NCI-H146 (cell line): ENCODE measurements around the gene MACROH2A1.

ENCODE experiments used
- DNase-seq: peaks from one replicate; lab custom pipeline; 2025; lab: John Stamatoyannopoulos, UW

MACROH2A1 gene

DNA sequence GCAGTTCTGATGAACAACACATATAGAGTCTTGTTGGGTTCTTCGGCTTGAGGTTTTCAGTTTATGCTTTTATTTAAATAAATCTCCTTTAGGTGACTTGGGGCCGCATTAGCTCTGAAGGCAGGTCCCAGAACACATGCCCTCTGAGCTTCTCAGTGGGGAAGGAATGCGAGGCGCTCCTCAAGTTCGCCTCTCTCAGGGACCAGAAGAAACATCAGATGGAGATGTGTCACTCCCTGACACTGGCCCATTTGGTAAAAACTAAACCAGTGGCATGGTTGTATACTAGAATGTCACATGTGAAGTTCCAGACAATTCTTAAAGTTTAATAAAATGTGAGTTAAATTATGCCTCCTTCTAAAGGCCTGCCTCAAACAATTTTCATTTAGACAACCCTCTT is 1.9 kb downstream of the MACROH2A1 start:
- DNase-seq, result no peak

DNA sequence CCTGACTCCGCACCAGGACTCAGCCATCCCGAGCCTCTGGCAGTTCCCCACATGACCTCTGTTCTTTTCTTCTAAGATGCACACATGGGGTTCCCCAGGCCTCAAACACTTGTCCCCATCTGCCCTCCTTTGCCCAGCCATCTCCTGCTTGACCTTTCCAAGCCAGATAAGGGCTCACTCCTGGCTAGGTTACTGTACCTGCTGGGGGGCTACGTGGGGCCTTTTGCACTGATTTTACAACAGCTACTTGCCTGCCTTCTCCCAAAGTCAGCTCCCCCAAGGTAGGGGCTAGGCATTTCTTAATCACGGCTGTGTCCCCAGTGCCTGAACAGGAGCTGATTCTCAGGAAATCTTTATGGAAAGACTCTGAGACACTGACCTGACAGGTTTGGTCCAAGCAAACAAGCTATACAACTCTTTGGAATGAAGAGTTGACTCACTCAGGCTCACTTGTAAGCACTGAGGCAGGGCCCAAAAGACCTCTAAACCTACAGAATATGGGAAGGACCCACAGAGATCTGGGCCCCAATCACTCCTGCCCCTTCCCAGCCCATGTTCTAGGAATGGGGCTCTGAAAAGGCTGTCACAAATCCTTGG is 2.5 kb downstream of the MACROH2A1 start:
- DNase-seq, result no peak

GRCh38 chr5:135395866-135396265 is 3.2 kb downstream of the MACROH2A1 start:
- DNase-seq, result no peak

DNA sequence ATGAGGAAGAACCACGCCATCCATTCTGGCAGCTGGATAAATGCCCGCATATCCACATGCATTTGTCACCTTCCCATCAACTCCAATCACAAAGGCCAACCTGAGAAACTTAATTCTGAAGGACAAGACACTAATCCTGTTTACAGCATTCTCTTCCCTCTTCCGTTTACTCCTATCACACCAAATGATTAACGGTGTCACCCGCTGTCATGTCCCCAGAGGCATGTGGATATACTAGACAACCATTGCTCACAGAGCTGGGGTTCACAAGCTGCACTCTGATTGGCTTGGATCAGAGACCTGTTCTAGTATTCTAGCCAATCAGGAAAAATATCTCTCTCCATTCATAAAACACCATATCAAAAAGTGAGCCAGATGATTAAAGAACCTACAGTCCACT is 3.6 kb downstream of the MACROH2A1 start:
- DNase-seq, result no peak

DNA sequence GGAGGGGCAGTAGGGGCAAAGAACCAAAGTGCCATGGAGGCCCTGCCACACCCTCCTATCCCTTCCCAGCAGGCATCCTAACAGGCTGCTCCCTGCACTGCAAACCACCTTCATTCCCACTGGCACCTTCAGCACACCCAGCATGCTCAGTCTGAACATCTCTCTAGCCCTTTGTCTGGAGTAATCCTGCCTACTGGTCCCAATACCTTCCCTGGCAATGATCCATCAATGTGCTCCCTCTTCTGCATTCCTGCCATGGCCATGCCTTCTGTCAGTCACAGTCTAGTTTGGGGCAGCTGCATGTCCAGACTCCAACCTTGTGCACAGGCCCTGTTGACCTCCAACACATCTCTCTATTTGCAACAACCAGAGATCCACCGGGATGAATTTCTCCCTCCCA is 4.9 kb downstream of the MACROH2A1 start:
- DNase-seq, result no peak

DNA sequence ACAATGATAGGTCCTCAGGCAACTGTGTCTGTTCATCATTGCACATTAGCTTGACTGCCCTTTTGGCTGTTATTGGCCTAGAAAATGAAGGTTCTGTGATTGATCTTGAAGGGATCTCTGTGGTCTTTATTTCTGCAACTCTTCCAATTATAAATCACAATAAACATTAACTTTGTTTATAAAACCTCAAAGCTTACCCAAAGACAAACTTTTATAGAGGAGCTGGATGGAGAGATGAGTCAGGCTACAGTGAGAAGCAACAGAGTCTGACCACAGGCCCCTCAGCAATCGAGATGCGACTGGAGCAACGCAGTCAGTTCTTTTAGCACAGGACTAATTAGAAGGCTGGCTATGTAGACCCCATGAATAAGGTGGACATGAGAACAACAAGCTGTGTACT is 5.3 kb downstream of the MACROH2A1 start:
- DNase-seq, result no peak

DNA sequence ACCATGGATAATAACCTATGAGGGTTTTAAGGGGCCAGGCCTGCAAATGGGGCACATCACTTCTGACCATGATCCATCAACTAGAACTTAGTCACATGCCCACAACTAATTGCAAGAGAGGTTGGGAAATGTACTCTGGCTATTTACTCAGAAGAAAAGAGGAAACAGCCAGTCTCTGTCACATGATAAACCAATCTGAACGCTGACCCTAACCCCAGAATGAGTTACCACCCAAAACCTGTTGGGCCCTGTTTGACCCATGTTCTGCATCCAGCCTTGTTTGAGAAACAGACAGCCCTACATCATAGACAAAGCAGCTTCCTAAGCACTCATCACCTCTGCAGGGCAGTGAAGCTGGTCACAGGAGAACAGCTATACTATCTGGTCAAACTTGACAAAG is 5.8 kb downstream of the MACROH2A1 start:
- no peak for DNase-seq

GRCh38 chr5:135392256-135392655 is 6.8 kb downstream of the MACROH2A1 start:
- no peak for DNase-seq

DNA sequence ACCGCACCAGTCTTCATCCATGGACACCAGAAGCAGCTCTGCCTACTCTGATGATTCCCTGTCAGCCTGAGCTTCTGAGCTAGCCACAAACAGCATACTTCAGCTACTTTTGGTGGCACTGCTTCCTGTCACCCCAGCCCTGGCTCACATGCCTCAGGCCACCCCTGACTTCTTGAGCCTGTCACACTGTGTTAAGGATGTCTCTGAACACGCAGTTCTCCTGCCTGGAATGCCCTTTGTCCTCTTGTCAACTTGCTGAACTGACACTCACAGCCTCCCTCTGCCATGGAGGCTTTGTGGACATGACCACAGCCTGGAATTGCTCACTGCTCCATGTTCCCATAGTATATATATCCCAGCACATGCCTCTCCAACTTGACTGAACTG is 7.2 kb downstream of the MACROH2A1 start:
- DNase-seq, result no peak

GRCh38 chr5:135391116-135391868 is 7.7 kb downstream of the MACROH2A1 start:
- no peak for DNase-seq

DNA sequence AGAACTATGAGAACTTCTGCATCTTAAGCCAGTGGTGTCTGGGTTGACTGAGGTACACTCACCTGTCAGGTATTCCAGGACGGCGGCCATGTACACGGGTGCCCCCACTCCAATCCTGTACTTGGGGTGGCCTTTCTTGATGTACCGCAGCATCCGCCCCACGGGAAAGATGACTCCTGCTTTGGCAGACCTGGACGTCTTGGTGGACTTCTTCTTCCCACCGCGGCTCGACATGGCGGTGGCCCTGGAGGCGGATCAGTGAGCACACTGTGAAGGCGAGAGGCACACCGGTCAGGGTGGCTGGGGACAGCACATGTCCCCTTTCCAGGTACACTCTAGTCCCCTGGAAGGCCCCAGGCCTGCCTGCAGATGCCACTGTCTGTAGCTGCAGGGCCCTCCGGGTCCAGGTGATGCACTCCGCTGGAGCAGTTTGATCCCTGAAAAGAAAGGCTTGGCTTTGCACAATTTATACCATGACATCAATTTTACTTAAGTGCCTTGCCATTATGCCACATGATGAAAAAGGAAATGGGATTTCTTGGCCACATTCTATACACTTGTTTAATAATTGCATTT is 10.1 kb downstream of the MACROH2A1 start:
- DNase-seq, result no peak

DNA sequence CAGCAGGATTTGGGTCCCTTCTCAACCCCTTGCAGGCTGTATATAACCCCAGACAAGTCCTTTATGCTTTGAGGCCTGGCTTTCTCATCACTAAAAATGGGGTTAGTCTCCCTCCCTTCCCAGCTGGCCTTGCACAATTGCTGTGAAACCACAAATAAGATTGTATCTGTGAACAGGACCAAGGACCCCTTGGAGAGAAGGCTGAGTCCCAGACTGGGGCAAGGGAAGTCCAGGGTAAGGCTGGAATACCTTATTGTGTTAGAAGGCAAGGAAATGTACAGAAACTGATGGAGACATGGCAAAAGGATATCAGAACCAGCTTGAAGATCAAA is 11.4 kb downstream of the MACROH2A1 start:
- DNase-seq, result no peak

GRCh38 chr5:135386886-135387628 is 12.0 kb downstream of the MACROH2A1 start:
- DNase-seq, result no peak

DNA sequence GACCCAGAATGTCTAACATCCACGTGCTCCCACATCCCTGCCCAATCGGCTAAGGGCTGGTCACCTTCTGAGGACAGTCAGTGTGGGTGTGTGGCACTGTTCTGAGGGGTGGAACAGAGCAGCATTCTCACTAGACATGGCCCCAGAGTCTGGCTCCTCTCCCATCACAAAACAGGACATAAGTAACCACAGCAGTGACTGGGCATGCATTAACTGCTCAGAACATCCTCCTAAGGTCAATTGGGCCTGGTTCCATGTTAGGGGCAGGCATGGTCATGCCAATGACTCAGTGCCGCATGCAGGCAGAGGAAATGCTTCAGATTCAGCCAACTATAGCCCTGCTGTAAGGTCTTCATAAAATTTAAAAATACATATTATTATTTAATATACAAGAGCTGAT is 12.9 kb downstream of the MACROH2A1 start:
- no peak for DNase-seq

- DNase-seq, result no peak
These were observed 13.5 kb downstream of the MACROH2A1 start for GRCh38 chr5:135385576-135385975.

DNA sequence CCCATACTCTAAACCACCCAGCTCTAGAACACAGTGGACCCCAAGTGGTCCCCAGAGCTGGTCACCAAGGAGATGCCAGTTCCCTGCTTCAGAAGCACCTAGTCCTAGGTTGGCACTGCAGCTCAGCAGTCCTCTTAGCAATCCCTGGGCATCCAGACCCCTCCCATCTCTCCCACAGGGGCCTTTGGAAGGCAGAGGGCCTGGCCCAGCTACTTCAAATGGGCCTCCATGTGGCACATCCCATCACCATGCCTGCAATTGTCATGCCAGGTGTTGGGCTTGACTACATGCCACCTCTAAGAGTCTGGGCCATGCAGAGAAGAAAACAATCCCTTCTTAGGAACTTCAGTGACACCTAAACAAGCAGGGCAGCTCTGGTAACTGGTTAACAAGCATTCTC is 14.1 kb downstream of the MACROH2A1 start:
- no peak for DNase-seq

DNA sequence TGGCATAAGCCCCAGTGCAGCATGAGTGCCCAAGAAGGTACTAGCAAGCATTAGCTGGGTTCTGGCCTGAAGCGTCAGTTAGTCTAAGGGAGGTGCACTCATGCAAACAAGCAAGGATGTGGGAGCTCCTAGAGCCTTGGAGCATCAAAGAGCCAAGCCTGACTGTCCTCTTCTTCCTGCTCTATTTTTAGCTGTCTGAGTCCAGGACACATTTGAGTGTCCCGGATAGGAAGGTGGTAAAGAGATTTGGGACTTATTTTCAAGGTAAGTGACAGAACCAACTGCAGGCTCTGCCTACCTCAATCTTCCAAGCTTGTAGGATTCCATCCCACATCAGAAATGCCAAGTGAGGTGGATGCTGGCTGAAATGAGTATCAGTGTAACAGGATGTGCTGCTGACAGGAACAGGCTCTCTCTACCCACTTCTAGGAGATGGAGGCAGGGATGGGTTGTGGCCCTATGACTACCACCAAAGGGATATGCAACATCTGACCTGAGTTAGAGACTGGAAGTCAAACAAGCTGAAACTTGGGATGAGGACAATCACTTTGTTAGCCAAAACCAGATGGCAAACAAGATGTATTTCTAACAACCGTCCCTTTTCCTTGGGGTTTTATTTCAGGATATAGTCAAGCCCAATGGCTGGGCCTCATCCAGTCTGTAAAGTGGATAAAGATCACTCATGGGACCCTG is 15.1 kb downstream of the MACROH2A1 start:
- no peak for DNase-seq

- DNase-seq, result no peak
These were observed 16.1 kb downstream of the MACROH2A1 start for GRCh38 chr5:135382981-135383380.

- DNase-seq, result no peak
These were observed 16.8 kb downstream of the MACROH2A1 start for GRCh38 chr5:135382106-135382790.

- DNase-seq, result no peak
These were observed 19.9 kb downstream of the MACROH2A1 start for GRCh38 chr5:135379046-135379654.
